Measurements from ENCODE around the gene EPM2AIP1. TPM values are rescaled to one million over a fixed set of nuclear protein-coding genes. Genes with fewer than 3 reads are reported as not detected.
"Not testable (repeated sequence)": the region's sequence is repeated elsewhere in the genome, so short reads cannot be mapped to it uniquely, and the experiment has no call there.

EPM2AIP1 gene
- total RNA-seq, result 7.4 TPM

- DNase-seq (ENCODE audit: low spot score), result peak; percentile 100
- ATAC-seq, result peak; percentile 90
Observed at GRCh38 chr3:36992806-36993325, at the start of gene EPM2AIP1. Gene EPM2AIP1 (minus strand): TSS chr3:36993131. CDS start chr3:36993077, 54 bp downstream.

GRCh38 chr3:37042712-37043111 is 49.8 kb upstream of the EPM2AIP1 start:
- not testable (repeated sequence) for DNase-seq (ENCODE audit: low spot score)
- peak; percentile 27 for ATAC-seq

GRCh38 chr3:37041546-37042195 is 48.7 kb upstream of the EPM2AIP1 start:
- DNase-seq (ENCODE audit: low spot score) (no peak), ATAC-seq (no peak)

- DNase-seq (ENCODE audit: low spot score) (no peak), ATAC-seq (no peak)
Observed at GRCh38 chr3:37040231-37040630, 47.3 kb upstream of the EPM2AIP1 start.

GRCh38 chr3:37039161-37039846 is 46.4 kb upstream of the EPM2AIP1 start:
- DNase-seq (ENCODE audit: low spot score) (no peak), ATAC-seq (no peak)

GRCh38 chr3:37037352-37037751 is 44.4 kb upstream of the EPM2AIP1 start:
- no peak for ATAC-seq
- no peak for DNase-seq (ENCODE audit: low spot score)

- no peak for ATAC-seq
- no peak for DNase-seq (ENCODE audit: low spot score)
Observed at GRCh38 chr3:37032961-37033360, 40.0 kb upstream of the EPM2AIP1 start.

GRCh38 chr3:37031096-37031682 is 38.3 kb upstream of the EPM2AIP1 start:
- no peak for DNase-seq (ENCODE audit: low spot score)
- peak; percentile 67 for ATAC-seq

- ATAC-seq (no peak), DNase-seq (ENCODE audit: low spot score) (no peak)
Observed at GRCh38 chr3:37030588-37030987, 37.7 kb upstream of the EPM2AIP1 start.

- no peak for DNase-seq (ENCODE audit: low spot score)
- ATAC-seq, result no peak
Observed at GRCh38 chr3:37029516-37030163, 36.7 kb upstream of the EPM2AIP1 start.

- DNase-seq (ENCODE audit: low spot score) (peak; percentile 61), ATAC-seq (peak; percentile 85)
Observed at GRCh38 chr3:37029111-37029510, 36.2 kb upstream of the EPM2AIP1 start.

GRCh38 chr3:37028329-37028728 is 35.4 kb upstream of the EPM2AIP1 start:
- DNase-seq (ENCODE audit: low spot score), result peak; percentile 55
- peak; percentile 52 for ATAC-seq

GRCh38 chr3:37026851-37027250 is 33.9 kb upstream of the EPM2AIP1 start:
- DNase-seq (ENCODE audit: low spot score) (no peak), ATAC-seq (no peak)

- ATAC-seq, result no peak
- DNase-seq (ENCODE audit: low spot score), result no peak
Observed at GRCh38 chr3:37025561-37026335, 32.8 kb upstream of the EPM2AIP1 start.

GRCh38 chr3:37024820-37025405 is 32.0 kb upstream of the EPM2AIP1 start:
- no peak for ATAC-seq
- DNase-seq (ENCODE audit: low spot score), result no peak

- no peak for DNase-seq (ENCODE audit: low spot score)
- ATAC-seq, result peak; percentile 52
Observed at GRCh38 chr3:37024092-37024491, 31.2 kb upstream of the EPM2AIP1 start.

- ATAC-seq, result no peak
- DNase-seq (ENCODE audit: low spot score), result no peak
Observed at GRCh38 chr3:37017683-37018082, 24.8 kb upstream of the EPM2AIP1 start.

- ATAC-seq, result no peak
Observed at GRCh38 chr3:37016903-37017302, 24.0 kb upstream of the EPM2AIP1 start.

GRCh38 chr3:37015642-37016041 is 22.7 kb upstream of the EPM2AIP1 start:
- no peak for DNase-seq (ENCODE audit: low spot score)
- no peak for ATAC-seq

More at GRCh38 chr3:37016903-37017302, 24.0 kb upstream of the EPM2AIP1 start:
- DNase-seq (ENCODE audit: low spot score), result no peak

- peak; percentile 99 for ATAC-seq
- DNase-seq (ENCODE audit: low spot score), result peak; percentile 85
Observed at GRCh38 chr3:37014620-37015019, 21.7 kb upstream of the EPM2AIP1 start.
